GM13976 (cell line): ENCODE results near the gene LDB1.

Source experiments
- DNase-seq: peaks from one replicate; pipeline ENCODE4 v3.0.0; 2012; ENCODE audit warnings: low spot score
- in situ Hi-C: fragments of 300-500 bp; cut with MboI; formaldehyde crosslinking; loops from one replicate; pipeline ENCODE4 v1.12.0; 2022; ENCODE audit warnings: low sequenced_read_pairs, mixed read lengths, inconsistent platforms; ENCODE audit not compliant: unreplicated experiment
- TF ChIP-seq, protein P1 (sequence below): IDR thresholded peaks from 2 replicates; pipeline ENCODE4 v1.5.1; 2012; ENCODE audit warnings: borderline replicate concordance, mild to moderate bottlenecking; ENCODE audit not compliant: insufficient read depth; ENCODE audit errors: extremely low read depth, missing control alignments, control extremely low read depth

Gene LDB1

DNA sequence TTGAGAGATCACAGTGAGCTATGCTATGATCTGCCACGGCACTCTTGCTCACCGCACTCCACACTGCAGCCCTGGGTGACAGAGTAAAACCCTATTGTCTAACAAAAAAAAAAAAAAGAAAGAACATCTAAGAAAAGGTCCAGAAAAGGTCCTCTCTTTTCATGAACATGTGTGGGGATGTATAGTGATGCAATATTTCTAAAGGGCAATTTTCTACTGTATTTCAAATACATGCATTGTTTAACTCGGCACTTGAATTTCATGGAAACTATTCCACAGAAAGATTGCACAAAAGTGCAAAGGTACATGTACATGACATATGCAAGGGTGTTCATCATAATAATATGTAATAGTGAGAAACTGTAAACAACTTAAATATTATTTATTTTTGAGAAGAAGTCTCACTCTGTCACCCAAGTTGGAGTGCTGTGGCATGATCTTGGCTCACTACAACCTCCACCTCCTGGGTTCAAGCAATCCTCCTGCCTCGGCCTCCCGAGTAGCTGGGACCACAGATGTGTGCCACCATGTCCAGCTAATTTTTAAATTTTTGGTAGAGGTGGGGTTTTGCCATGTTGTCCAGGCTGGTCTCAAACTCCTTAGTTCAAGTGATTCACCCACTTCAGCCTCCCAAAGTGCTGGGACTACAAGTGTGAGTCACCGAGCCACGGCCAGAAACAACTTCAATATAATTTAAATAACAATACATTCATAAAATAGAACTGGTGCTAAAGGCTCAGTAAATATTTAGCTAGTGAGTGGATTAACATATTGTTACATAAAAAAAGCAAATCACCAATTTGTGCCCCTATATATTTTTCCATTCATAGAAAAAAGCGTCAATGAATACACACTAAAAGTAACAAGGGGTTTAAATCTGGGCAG lies 11.4 kb upstream of the LDB1 start:
- DNase-seq, result no peak
- in situ Hi-C loops, result no loop called here
- TF ChIP-seq, protein P1, sequence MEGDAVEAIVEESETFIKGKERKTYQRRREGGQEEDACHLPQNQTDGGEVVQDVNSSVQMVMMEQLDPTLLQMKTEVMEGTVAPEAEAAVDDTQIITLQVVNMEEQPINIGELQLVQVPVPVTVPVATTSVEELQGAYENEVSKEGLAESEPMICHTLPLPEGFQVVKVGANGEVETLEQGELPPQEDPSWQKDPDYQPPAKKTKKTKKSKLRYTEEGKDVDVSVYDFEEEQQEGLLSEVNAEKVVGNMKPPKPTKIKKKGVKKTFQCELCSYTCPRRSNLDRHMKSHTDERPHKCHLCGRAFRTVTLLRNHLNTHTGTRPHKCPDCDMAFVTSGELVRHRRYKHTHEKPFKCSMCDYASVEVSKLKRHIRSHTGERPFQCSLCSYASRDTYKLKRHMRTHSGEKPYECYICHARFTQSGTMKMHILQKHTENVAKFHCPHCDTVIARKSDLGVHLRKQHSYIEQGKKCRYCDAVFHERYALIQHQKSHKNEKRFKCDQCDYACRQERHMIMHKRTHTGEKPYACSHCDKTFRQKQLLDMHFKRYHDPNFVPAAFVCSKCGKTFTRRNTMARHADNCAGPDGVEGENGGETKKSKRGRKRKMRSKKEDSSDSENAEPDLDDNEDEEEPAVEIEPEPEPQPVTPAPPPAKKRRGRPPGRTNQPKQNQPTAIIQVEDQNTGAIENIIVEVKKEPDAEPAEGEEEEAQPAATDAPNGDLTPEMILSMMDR, result no peak

DNA sequence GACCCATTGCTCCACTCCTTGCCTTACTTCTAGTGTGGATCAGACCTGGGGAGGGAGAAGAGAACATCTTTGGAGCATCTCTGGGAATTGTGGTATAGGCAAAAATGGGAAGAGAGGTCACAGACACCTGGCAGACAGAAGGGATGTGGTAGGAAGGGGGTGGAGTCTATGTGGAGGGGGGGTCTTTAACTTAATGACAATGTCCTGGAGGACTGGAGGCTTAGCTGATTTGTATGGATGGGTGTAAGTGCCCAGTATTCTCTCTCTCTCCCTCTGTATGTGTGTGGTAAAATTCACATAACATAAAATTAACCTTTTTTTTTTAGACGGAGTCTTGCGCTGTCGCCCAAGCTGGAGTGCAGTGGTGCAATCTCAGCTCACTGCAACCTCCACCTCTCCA lies 3.1 kb upstream of the LDB1 start:
- TF ChIP-seq, protein P1, result no peak
- in situ Hi-C loops, result no loop called here
- DNase-seq, result no peak

DNA sequence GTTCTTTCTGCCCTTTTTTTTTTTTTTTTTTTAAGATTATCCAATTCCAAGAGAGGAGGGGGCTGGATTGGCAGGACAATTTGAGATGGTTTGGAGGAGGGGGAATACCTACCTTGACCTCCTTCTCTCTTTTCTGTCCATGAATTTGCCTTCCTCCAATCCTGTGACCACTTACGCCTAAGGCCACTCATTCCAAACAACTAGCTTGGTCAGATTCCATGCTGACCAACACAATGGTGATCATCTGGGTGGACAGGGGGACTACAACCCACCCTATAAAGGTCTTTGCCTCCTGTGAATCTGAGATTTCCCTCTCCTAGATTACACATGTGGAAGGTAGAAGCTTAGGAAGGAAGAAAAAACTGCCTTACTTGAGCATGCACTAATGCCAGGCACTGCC lies 2.3 kb upstream of the LDB1 start:
- TF ChIP-seq, protein P1, result no peak
- DNase-seq, result no peak
- in situ Hi-C loops, result no loop called here

DNA sequence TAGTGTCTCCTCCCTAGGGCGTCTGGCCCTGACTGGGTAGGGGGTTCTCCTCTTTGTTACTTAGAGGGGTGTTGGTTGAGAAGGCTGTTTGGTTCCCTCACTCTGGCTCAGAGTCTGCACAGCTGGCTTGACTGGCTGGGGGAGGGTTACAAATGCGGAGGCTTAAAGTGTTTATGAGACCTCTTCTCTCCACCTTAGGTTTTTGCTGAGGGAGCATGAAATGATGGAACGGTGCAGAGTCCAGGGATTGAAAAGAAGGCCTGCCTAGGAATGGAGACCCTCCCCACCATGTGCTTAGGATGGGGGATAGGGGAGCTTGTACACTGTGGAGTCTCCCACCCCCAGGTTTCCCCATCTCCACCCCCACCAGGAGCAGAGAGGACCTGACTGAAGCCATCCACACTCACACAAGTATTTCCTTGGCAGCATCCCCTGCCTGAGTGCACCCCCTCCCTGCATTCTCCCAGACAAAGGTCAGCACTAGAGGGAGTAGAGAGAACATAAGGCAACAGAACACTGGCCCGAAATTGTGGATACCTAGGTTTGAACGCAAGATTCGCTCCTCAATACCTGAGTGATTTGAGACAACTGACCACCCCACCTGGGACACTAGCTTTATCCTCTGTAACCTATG lies 1.7 kb upstream of the LDB1 start:
- in situ Hi-C loops, result no loop called here
- DNase-seq, result no peak

DNA sequence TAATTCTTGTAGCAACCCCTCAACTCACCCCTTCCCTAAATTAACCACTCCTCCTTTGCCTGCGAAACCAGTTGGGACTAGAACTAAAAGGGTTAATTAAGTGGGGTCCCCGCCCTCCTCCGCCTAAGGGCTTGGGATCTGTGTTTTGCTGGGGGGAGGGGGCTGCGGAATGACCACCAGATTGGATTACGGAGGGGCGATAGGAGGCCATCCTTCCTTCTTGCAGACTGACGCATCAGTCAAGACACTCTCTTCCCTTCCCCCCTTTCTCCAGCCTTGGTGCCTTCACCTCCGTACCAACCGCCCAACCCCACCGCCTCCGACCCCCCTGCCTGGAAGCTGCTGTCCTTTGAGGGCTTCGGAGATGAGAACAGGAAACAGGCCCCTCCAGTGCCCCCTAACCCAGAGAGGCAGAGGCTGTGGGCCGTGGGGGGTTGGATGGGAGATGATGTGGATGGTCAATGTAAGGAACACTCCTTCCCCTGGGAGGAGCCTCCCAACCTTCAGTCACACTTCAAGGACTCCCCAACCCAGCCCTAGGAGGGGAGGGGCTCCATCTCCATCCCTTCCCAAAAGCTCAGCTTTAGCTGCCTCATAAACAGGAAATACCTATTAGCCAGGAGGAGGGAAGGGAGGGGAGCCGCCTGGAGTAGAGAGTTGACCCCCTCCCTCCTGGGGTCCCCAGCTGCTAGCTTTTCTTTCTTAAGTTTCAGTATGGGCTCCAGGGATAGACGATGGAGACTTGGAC lies 997 bp upstream of the LDB1 start:
- TF ChIP-seq, protein P1, result no peak
- no peak for DNase-seq
- in situ Hi-C loops, result no loop called here

More for the DNA sequence above, 1.7 kb upstream of the LDB1 start:
- TF ChIP-seq, protein P1, result no peak

DNA sequence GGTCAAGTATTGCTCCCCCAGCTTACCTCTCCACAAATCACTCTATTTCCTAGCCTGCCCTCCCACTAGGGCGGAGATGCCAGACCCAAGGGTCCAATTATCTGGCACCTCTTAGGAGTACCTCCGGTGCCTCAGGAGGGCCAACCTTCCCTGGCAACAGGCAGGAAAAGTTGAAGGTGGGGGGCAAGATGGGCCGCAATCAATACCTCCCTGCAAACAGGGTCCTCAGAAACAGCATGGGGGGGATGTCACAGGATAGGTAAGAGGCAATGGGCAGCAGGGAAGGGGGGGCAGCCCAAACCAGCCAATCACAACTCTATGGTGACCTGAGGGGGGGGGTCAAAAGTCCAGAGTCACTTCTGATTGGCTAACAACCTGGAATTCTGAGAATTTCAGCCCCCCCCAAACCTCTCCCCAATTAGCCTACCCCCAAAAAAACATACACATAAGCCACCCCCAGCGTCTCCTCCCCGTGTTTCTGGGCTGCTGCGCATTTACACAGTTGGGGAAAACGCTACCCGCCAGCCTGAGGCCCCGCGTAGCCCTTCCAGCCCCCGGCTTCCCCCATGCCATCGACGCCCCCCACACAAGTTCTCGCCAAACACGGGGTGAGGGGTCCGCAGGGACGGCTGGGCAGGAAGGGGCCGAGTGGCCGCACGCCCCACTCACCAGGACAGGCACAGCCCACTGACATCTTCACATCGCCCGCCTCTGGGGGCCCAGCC lies 589 bp downstream of the LDB1 start:
- peak; percentile 87 for DNase-seq
- in situ Hi-C loops, result no loop called here
- TF ChIP-seq, protein P1, result no peak
